GM18508 (cell line): ENCODE measurements around the gene ADCY9.
"Not testable (repeated sequence)": the region's sequence is repeated elsewhere in the genome, so short reads cannot be mapped to it uniquely, and the experiment has no call there.

Experiments
- ATAC-seq: cut with Tn5 transposase; IDR thresholded peaks from one replicate; pipeline ENCODE4 v1.9.1; 2021; ENCODE audit warnings: moderate number of reproducible peaks; ENCODE audit not compliant: insufficient read depth, unreplicated experiment

Gene ADCY9

GRCh38 chr16:4073150-4073549, 43.1 kb downstream of the ADCY9 start:
- not testable (repeated sequence) for ATAC-seq

GRCh38 chr16:4071686-4072561, 44.3 kb downstream of the ADCY9 start:
- no peak for ATAC-seq

GRCh38 chr16:4070936-4071335, 45.3 kb downstream of the ADCY9 start:
- no peak for ATAC-seq

- ATAC-seq, result no peak
These were observed 48.8 kb downstream of the ADCY9 start for GRCh38 chr16:4067262-4068001.

- ATAC-seq, result no peak
These were observed 51.3 kb downstream of the ADCY9 start for GRCh38 chr16:4064950-4065352.

- ATAC-seq, result no peak
These were observed 53.9 kb downstream of the ADCY9 start for GRCh38 chr16:4062212-4062802.

- ATAC-seq, result no peak
These were observed 55.4 kb downstream of the ADCY9 start for GRCh38 chr16:4060823-4061222.

- no peak for ATAC-seq
These were observed 56.2 kb downstream of the ADCY9 start for GRCh38 chr16:4060009-4060408.

GRCh38 chr16:4058386-4058785, 57.9 kb downstream of the ADCY9 start:
- no peak for ATAC-seq

GRCh38 chr16:4057439-4057877, 58.8 kb downstream of the ADCY9 start:
- ATAC-seq, result no peak

GRCh38 chr16:4056161-4057105, 59.8 kb downstream of the ADCY9 start:
- no peak for ATAC-seq

GRCh38 chr16:4055748-4056147, 60.5 kb downstream of the ADCY9 start:
- ATAC-seq, result no peak

- no peak for ATAC-seq
These were observed 62.9 kb downstream of the ADCY9 start for GRCh38 chr16:4053301-4053845.

GRCh38 chr16:4052801-4053293, 63.4 kb downstream of the ADCY9 start:
- no peak for ATAC-seq

GRCh38 chr16:4052096-4052495, 64.1 kb downstream of the ADCY9 start:
- no peak for ATAC-seq

GRCh38 chr16:4051591-4051990, 64.7 kb downstream of the ADCY9 start:
- no peak for ATAC-seq

- ATAC-seq, result no peak
These were observed 67.2 kb downstream of the ADCY9 start for GRCh38 chr16:4049031-4049430.

- no peak for ATAC-seq
These were observed 67.8 kb downstream of the ADCY9 start for GRCh38 chr16:4048481-4048880.

- no peak for ATAC-seq
These were observed 70.0 kb downstream of the ADCY9 start for GRCh38 chr16:4046221-4046620.

GRCh38 chr16:4045561-4045960, 70.7 kb downstream of the ADCY9 start:
- ATAC-seq, result not testable (repeated sequence)
